HG03558 (cell line): Measurements from ENCODE around the gene PTPRD.
"Not testable (repeated sequence)": the region's sequence is repeated elsewhere in the genome, so short reads cannot be mapped to it uniquely, and the experiment has no call there.

Experiments
- ATAC-seq: cut with Tn5 transposase; IDR thresholded peaks from one replicate; pipeline ENCODE4 v1.9.1; 2021; ENCODE audit warnings: moderate number of reproducible peaks; ENCODE audit not compliant: unreplicated experiment; ENCODE audit errors: extremely low read depth

PTPRD gene

DNA sequence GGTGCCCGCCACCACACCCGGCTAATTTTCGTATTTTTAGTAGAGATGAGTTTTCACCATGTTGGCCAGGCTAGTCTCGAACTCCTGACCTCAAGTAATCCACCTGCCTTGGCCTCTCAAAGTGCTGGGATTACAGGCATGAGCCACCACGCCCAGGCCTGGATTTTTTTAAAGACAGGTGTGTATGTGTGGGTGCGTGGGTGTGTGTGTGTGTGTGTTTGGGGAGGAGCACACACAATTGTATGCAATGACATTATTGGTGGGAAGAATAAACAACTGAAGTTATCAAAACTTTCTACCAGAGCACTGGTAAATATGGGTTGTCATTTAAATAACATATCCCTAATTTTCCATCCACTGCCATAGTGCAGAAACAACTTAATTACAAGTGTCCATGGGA, 1915.2 kb downstream of the PTPRD start:
- not testable (repeated sequence) for ATAC-seq

DNA sequence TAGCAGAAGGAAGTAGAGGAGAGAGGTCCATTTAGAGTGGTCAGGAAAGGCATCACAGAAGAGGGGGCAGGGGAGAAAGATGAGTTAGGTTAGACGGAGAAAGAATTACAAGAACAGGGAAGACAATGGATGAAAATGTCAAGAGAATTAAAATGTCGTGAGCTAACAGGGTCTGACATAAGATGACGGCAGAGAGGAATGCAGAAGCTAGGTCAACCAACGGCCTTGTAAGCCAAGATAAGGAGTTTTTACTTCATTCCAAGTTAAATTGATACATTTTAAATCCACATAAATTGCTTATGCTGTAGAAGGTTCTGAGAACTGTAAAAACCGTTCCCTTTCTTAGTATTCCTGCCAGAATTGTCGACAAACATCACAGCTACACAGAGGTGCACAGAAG, 1916.3 kb downstream of the PTPRD start:
- no peak for ATAC-seq

DNA sequence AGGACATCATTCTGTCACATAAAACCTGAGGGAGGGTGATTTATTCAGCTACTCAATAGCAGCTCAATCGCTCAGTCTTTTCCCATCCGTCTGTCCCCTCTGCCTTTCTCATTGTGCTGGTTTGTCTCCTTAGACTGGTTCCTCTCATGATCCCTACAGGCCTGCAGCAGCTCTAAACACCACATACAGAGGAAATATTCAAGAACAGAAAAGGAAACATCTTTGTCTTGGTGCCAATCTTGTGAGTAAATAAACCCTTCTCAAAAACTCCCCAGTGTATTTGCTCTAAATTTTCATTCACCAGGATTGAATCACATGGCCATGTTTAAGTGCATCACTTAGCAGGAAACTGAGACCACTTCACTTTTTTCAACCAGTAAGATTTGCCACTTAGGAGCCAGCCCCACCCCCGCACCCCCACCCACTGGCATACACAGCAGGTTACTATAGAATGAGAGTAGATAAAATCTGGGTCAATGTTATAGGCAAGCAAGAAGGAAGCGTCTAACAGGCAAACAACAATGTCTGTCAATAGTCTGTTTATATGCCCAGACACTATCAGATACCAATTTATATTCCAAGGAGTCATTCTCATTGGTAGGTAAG, 1917.7 kb downstream of the PTPRD start:
- ATAC-seq = no peak

GRCh38 chr9:8693464-8693863, 1919.3 kb downstream of the PTPRD start:
- no peak for ATAC-seq

DNA sequence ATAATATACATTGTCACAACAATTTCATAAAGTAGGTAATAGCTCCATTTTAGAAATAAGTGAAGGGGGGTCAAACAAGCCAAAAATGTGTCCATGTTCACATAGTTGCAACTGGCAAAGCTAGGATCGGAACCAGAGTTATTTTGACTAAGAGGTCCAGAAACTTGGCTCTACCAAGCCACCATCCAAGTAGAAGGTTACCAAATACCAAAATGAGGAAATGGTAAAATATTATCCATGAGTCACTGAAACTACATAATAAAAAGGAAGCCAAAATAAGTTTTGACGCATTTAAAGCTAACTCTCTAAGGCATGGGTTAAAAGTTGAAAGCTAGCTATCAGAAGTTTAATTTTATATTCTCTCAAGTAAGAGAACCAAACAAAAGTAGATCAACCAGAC, 1926.3 kb downstream of the PTPRD start:
- no peak for ATAC-seq

DNA sequence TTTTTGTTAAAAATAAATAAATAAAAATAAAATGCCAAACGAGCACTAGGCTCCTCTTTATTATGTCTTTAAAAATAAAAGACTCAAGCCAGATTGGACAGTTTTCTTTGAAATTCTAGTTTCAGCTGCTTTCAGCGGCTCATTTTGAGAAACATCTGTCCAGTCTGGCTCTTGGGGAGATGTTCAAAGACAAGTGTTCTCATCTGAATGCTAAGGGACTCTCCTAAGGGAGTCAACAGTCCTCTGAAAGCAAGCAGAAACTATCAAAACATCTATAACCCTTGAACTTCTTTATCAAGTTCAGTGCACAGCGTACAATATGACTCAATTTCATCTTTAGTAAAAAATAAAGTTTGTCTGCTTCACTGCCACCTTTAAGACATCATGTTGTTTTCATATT, 1927.0 kb downstream of the PTPRD start:
- ATAC-seq = no peak

- no peak for ATAC-seq
These were observed 1927.7 kb downstream of the PTPRD start for GRCh38 chr9:8684978-8685708.

GRCh38 chr9:8683496-8683895, 1929.3 kb downstream of the PTPRD start:
- no peak for ATAC-seq

GRCh38 chr9:8680658-8681057, 1932.1 kb downstream of the PTPRD start:
- no peak for ATAC-seq

DNA sequence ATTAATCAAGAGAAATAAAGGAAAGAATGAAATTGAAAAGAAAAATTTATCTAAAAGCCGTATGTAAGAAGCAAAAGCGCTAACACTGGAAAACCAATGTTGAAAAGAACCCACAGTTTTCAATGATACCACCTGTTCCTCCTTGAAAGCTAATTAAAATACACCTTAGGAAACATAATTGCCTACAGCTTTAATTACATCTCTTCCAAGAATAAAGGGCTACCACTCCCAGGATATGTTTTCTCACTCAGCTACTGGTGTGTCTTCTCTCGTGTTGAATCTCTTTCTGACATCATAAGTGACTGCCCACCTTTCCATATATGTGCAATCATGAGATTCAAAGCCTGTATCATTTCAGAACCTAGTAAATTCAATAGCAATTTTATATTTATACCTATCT, 1932.6 kb downstream of the PTPRD start:
- no peak for ATAC-seq

DNA sequence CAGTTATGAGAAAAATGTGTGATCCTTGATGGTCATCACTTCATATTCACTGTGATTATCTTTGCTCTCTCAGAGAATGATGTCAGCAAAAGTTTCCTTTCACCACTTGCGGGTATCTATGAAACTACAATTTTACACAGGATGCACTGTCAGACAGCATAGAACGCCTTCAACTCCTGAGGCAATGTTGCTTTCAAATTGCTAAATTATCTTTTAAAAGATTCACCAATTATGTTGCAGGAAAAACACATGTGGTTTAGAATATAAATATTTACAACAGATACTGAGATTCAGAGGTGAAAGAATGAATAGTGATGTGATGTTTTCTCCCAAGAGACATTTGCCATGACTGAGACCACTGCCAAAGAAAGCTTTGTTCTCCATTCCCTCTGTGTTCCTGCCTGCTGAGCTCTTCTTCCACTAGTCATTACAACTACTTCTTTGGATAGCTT, 1933.4 kb downstream of the PTPRD start:
- ATAC-seq = no peak

DNA sequence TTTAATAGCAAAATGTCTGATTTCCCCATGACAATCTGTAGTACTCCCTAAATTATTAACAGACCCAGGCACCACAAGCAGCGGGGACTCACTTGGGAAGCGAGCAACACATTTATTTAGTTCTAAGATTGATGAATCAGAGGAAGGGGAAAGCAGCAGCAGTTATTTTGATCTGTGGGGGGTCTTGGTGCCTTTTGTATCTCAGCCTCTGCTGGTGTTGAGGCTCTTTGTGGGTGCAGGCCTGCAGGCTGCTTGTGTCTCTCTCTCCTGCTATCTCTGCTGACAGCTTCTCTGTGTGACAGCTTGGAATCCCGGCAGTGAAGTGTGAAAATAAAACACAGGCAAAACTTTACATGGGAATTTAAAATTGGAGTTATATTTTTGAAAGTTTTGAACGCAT, 1935.1 kb downstream of the PTPRD start:
- ATAC-seq = no peak

GRCh38 chr9:8674536-8674935, 1938.3 kb downstream of the PTPRD start:
- no peak for ATAC-seq

DNA sequence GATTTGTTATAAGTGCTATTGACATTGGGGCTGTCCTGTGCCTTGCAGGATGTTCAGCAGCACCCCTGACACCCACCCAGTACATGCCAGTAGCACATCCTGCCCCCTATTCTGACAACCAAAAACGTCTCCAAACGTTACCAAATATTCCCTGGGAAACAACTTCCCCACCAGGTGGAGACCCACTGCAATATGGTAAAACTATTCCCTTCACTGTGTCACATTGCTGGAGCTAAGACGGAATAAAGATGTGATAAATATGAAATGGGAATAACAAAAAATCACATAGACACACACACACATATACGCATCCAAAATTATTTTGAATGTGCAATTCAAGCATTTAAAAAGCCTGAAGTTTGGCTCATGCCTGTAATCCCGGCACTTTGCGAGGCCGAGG, 1939.0 kb downstream of the PTPRD start:
- ATAC-seq = no peak

- ATAC-seq = no peak
These were observed 1942.1 kb downstream of the PTPRD start for GRCh38 chr9:8670751-8671150.

GRCh38 chr9:8668751-8669150, 1944.1 kb downstream of the PTPRD start:
- ATAC-seq = no peak

GRCh38 chr9:8668231-8668630, 1944.6 kb downstream of the PTPRD start:
- ATAC-seq = no peak

DNA sequence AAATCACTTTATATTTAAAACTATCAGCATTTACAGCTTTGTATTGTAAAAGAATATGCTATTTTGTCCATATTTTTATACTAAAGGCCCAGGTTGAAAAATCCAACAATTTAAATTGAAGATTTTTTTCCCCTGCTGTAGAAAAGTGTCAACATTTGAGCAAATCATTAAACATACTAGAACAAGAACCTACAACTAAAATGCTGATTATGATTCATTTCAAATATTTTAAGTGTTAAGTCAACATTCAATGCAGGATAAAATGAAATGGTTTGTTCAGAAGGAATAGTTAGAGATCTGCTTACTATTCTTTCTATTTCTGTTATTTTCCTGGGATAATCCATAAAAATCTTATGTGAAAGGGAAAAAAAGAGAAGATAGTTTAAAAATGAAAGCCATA, 1946.7 kb downstream of the PTPRD start:
- no peak for ATAC-seq

DNA sequence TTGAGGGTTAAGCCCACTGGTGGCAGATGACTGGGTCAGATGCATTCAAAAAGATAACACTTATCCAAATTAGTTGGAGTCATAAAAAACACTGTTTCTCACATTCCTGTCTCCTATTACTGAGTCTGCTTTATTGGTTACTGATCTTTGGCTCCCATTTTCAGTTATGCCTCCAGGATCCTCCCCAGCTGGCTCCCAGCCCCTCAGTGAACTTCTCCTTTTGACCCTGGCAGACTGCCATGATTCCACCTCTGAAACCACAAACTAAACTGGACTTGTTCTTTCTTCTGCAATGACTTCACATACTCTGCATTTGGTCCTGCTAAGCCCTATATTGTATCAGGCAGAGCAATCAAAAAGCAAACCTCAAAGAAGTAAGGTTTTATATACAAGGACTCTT, 1952.4 kb downstream of the PTPRD start:
- no peak for ATAC-seq

DNA sequence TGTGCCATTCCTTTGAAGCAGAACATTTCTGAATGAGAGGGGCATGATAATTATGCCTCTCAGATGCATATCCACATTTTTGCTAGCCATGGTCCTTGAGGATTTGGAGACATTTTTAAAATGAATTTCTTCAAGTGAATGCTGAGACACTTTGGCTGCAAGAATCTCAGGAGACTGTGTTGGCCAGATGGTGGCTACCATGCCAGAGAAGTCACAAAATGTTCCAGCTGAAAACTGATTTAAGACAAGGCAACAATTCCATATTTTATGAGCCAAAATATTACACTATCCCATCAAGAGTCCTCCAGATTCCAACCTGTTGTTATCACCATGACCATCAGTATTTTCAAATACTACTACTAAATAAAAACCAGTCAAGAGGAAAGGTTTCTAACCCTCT, 1953.7 kb downstream of the PTPRD start:
- no peak for ATAC-seq

- ATAC-seq = no peak
These were observed 1957.7 kb downstream of the PTPRD start for GRCh38 chr9:8655071-8655470.

DNA sequence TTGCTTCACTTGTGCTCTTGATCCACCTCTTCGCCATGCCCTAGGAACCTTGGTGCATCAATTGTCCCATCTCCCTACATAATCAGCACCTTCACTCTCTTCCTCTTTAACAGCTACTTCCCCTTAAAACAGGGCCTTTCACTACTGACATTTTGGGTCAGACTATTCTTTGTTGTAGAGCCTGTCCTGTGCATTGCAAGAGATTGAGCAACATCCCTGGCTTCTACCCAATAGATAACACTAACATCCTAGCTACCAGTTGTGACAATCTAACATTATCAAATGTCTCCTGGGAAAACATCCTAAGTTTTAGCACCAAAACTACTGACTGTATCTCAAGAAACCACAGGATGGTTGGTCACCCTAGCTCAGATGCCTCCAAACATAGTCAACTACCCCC, 1958.9 kb downstream of the PTPRD start:
- no peak for ATAC-seq
